ENCODE measurements around the gene TSHZ1. TPM values are rescaled to one million over a fixed set of nuclear protein-coding genes. Genes with fewer than 3 reads are reported as not detected.

Gene TSHZ1
- total RNA-seq, 1 experiment from 2014 or later: 7.4 TPM

DNA sequence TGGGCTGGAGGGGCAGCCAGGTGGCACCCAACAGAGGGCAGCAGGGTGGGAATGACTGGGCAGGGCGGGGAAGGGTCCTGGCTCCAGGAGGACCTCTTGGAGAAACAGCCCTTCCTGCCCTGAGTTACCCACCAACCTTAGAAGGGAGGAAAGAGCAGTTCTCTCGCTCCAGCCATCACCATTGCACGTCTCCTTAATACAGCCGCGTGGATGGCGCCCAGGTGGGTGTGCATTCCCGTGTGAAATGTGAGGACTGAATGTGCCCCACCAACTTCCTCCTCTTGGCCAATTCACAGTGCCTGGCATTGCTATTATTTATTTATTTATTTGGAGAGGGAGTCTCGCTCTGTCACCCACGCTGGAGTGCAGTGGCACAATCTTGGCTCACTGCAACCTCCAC, 109.9 kb downstream of the TSHZ1 start:
- H3K4me3 ChIP-seq: no peak overlapping the region
- intact Hi-C loops (cut with micrococcal nuclease; ENCODE audit: unreplicated experiment): no loop called here
- CTCF ChIA-PET: no interaction called here
- no peaks in the 10 kb centered on the region for H3F3A ChIP-seq (ENCODE audit: insufficient read depth, low read depth)
- DNase-seq: no peak
- BruUV-seq (replicated peaks): no TSS peak
- no peaks in the 10 kb centered on the region for H3K4me1 ChIP-seq (replicated peaks; ENCODE audit: insufficient read depth)
- POLR2A ChIA-PET (ENCODE audit: unreplicated experiment): no interaction called here
- no peak overlapping the region for H3K27ac ChIP-seq
- no peaks in the 10 kb centered on the region for H3K79me2 ChIP-seq (ENCODE audit: low read depth)
- no peaks in the 10 kb centered on the region for H3K36me3 ChIP-seq (ENCODE audit: low read depth)
- no peaks in the 10 kb centered on the region; the same call in 1 of the 2 replicates for H3K9me3 ChIP-seq (ENCODE audit: insufficient read depth, low read depth)
- H3K9me2 ChIP-seq (ENCODE audit: insufficient read depth): no peaks in the 10 kb centered on the region
- peaks cover 40% of the 10 kb centered on the region for H3K27me3 ChIP-seq (ENCODE audit: insufficient read depth, low read depth)
- H3K4me2 ChIP-seq: no peak overlapping the region
- no peak overlapping the region for H2AFZ ChIP-seq
- no peaks in the 10 kb centered on the region for H4K20me1 ChIP-seq (ENCODE audit: insufficient read depth)
- TF ChIP-seq, protein P1, sequence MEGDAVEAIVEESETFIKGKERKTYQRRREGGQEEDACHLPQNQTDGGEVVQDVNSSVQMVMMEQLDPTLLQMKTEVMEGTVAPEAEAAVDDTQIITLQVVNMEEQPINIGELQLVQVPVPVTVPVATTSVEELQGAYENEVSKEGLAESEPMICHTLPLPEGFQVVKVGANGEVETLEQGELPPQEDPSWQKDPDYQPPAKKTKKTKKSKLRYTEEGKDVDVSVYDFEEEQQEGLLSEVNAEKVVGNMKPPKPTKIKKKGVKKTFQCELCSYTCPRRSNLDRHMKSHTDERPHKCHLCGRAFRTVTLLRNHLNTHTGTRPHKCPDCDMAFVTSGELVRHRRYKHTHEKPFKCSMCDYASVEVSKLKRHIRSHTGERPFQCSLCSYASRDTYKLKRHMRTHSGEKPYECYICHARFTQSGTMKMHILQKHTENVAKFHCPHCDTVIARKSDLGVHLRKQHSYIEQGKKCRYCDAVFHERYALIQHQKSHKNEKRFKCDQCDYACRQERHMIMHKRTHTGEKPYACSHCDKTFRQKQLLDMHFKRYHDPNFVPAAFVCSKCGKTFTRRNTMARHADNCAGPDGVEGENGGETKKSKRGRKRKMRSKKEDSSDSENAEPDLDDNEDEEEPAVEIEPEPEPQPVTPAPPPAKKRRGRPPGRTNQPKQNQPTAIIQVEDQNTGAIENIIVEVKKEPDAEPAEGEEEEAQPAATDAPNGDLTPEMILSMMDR (conservative IDR thresholded peaks at IDR 0.05): no peak
- TF ChIP-seq EZH2 (IDR thresholded peaks at IDR 0.05; ENCODE audit: low read depth): no peak

DNA sequence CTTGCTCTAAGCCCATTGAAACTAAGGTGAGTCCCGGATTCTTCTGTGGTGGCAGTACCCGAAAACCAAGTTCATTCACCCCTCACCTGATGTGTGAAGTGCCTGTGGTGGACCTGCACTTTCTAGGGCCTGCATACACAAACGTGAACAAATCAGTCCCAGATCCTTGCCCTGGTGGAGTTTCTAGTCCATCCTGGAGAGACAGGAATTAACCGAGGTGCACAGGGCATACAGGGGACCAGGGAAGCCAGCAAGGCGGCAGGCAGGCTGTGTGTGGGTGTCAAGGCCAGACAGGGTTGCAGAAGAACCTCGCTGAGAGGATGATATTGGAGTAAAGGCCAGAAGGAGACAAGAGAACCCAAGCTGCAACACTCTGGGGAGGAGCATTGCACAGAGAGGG, 110.8 kb downstream of the TSHZ1 start:
- Histone ChIP-seq H3K36me3 (ENCODE audit: low read depth) (no peaks in the 10 kb centered on the region), H3K79me2 (ENCODE audit: low read depth) (no peaks in the 10 kb centered on the region), H4K20me1 (ENCODE audit: insufficient read depth) (no peaks in the 10 kb centered on the region), H3K27ac (no peak overlapping the region), H3K27me3 (ENCODE audit: insufficient read depth, low read depth) (peaks cover 40% of the 10 kb centered on the region), H2AFZ (no peak overlapping the region), H3K9me2 (ENCODE audit: insufficient read depth) (no peaks in the 10 kb centered on the region), H3K4me2 (no peak overlapping the region), H3K9me3 (ENCODE audit: insufficient read depth, low read depth) (peaks cover under 1% of the 10 kb centered on the region; the same call in 1 of the 2 replicates), H3K4me1 (replicated peaks; ENCODE audit: insufficient read depth) (no peaks in the 10 kb centered on the region), H3K4me3 (no peak overlapping the region), H3F3A (ENCODE audit: insufficient read depth, low read depth) (no peaks in the 10 kb centered on the region)
- intact Hi-C loops (cut with micrococcal nuclease; ENCODE audit: unreplicated experiment): no loop called here
- no peak for DNase-seq
- TF ChIP-seq, protein P1 (conservative IDR thresholded peaks at IDR 0.05): no peak
- no peak for TF ChIP-seq EZH2 (IDR thresholded peaks at IDR 0.05; ENCODE audit: low read depth)
- BruUV-seq (replicated peaks): no TSS peak
- POLR2A ChIA-PET (ENCODE audit: unreplicated experiment): no interaction called here
- CTCF ChIA-PET: no interaction called here

DNA sequence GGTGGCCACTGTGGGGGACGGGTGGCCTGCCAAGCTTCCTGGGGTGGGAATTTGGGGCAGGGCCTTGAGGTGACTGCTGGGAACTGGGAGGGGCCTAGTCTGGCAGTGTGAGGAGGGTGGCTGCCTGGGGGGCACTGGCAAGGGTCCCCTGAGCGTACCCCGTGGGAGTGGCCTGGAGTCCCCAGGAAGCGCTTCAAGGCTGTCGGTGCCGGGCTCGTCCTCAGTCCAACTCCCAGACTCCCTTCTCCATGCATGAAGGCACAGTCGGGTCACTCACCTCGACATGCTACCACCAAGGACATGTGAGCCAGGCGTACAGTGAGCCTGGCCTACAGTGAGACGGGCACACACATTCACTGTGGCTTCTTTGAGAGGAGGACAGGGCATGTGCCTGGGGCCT, 111.6 kb downstream of the TSHZ1 start:
- no peak for DNase-seq
- POLR2A ChIA-PET (ENCODE audit: unreplicated experiment): no interaction called here
- no peak overlapping the region for H3K27ac ChIP-seq
- H3K9me3 ChIP-seq (ENCODE audit: insufficient read depth, low read depth): peaks cover 9% of the 10 kb centered on the region; the same call in 1 of the 2 replicates
- no peaks in the 10 kb centered on the region for H3K79me2 ChIP-seq (ENCODE audit: low read depth)
- no peaks in the 10 kb centered on the region for H3F3A ChIP-seq (ENCODE audit: insufficient read depth, low read depth)
- H2AFZ ChIP-seq: no peak overlapping the region
- H3K4me2 ChIP-seq: no peak overlapping the region
- CTCF ChIA-PET: no interaction called here
- H3K4me1 ChIP-seq (replicated peaks; ENCODE audit: insufficient read depth): no peaks in the 10 kb centered on the region
- no peaks in the 10 kb centered on the region for H3K9me2 ChIP-seq (ENCODE audit: insufficient read depth)
- TF ChIP-seq EZH2 (IDR thresholded peaks at IDR 0.05; ENCODE audit: low read depth): no peak
- H3K36me3 ChIP-seq (ENCODE audit: low read depth): no peaks in the 10 kb centered on the region
- no TSS peak for BruUV-seq (replicated peaks)
- intact Hi-C loops (cut with micrococcal nuclease; ENCODE audit: unreplicated experiment): no loop called here
- peaks cover 38% of the 10 kb centered on the region for H3K27me3 ChIP-seq (ENCODE audit: insufficient read depth, low read depth)
- H3K4me3 ChIP-seq: no peak overlapping the region
- no peaks in the 10 kb centered on the region for H4K20me1 ChIP-seq (ENCODE audit: insufficient read depth)

Data from PC-9 (cell line).